ENCODE results near the gene MRPL50. TPM values are rescaled to one million over a fixed set of nuclear protein-coding genes. Genes with fewer than 3 reads are reported as not detected.

MRPL50 gene
- total RNA-seq, 2 experiments from 2014 or later = 16.3 to 16.7 TPM

DNA sequence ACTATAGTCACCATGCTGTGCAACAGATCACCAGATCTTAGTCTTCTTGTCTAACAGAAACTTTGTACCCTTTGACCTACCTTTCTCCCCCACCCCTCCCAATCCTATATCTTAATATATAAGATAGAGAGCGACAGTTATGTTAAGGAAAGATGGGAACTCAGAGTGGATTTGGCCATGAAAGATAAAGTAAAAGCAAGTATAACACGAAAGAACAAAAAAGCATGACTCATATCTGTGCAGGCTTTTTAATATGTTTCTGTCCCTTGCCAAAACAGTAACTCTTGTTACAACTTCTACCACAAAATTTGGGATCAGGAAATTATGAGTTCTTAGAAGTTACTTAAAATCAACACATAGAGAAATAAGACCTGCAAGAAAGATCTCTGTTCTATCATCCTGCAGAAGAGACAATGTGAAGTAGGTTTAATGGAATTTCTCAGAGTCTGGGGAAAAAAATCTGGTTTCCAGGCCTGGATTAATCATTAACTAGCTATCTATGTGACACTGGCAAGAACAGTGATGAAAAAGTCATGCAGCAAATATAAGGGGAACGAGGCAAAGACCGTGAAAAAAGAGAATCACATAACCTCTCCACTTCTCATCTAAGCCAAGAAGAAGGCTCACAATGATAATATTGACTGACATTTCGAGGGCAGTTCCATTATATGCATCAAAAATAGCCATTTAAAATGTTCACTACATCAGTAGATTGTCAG, 32.2 kb downstream of the MRPL50 start:
- DNase-seq = no peak
- Mint-ChIP-seq H3K4me3 (no peak overlapping the region), H3K27me3 (peaks cover 4% of the 10 kb centered on the region), H3K9me3 (no peaks in the 10 kb centered on the region), H3K4me1 (ENCODE audit: low read depth) (no peaks in the 10 kb centered on the region), H3K36me3 (ENCODE audit: low read depth) (no peaks in the 10 kb centered on the region), H3K27ac (no peak overlapping the region)
- intact Hi-C loops (cut with micrococcal nuclease) = no loop called here
- CTCF ChIA-PET = interaction anchor here (1.1 kb wide), 1 partner anchor 14 kb away, joined by 3 read pairs; no protein-coding TSS in a partner anchor
- no peak for ATAC-seq
- POLR2A ChIA-PET = no interaction called here
- no peak for TF ChIP-seq CTCF (IDR thresholded peaks at IDR 0.05)

DNA sequence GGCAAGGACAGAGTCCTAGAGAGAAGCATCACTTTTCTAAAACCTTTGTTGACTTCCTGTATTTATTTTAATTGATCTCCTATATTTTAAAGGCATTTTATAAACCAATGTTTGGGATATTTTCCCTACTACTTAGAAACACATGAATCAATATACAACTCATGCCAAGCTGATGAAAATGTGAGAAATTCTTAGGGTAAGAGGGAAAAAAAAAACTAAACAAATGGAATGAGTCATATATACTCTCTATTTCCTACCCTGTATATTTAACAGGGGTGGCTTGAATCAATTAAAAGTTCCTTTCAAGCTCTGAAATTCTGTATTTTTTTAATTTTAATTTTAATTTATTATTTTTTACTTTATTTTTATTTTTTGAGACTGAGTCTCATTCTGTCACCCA, 33.2 kb downstream of the MRPL50 start:
- Mint-ChIP-seq H3K27ac (no peak overlapping the region), H3K9me3 (no peaks in the 10 kb centered on the region), H3K4me3 (no peak overlapping the region), H3K36me3 (ENCODE audit: low read depth) (no peaks in the 10 kb centered on the region), H3K27me3 (peaks cover 4% of the 10 kb centered on the region), H3K4me1 (ENCODE audit: low read depth) (no peaks in the 10 kb centered on the region)
- ATAC-seq (no peak), DNase-seq (no peak)
- no peak for TF ChIP-seq CTCF (IDR thresholded peaks at IDR 0.05)
- ChIA-PET POLR2A (no interaction called here), CTCF (interaction anchor here (1.0 to 1.1 kb wide), 2 partner anchors 13 to 23 kb away, joined by 3 to 4 read pairs; no protein-coding TSS in a partner anchor)
- intact Hi-C loops (cut with micrococcal nuclease) = no loop called here

- no peak overlapping the region for H3K27ac Mint-ChIP-seq
- CTCF ChIA-PET = no interaction called here
- POLR2A ChIA-PET = no interaction called here
- no peaks in the 10 kb centered on the region for H3K9me3 Mint-ChIP-seq
- peaks cover 2% of the 10 kb centered on the region for H3K27me3 Mint-ChIP-seq
- intact Hi-C loops (cut with micrococcal nuclease) = no loop called here
- ATAC-seq = no peak
- H3K36me3 Mint-ChIP-seq (ENCODE audit: low read depth) = no peaks in the 10 kb centered on the region
- no peak overlapping the region for H3K4me3 Mint-ChIP-seq
- TF ChIP-seq CTCF (IDR thresholded peaks at IDR 0.05) = no peak
- no peak for DNase-seq
- H3K4me1 Mint-ChIP-seq (ENCODE audit: low read depth) = no peaks in the 10 kb centered on the region
These were observed 36.0 kb downstream of the MRPL50 start for GRCh38 chr9:101362450-101362849.

- ATAC-seq (no peak), DNase-seq (no peak)
- Mint-ChIP-seq H3K27me3 (no peaks in the 10 kb centered on the region), H3K4me3 (no peak overlapping the region), H3K9me3 (no peaks in the 10 kb centered on the region), H3K4me1 (ENCODE audit: low read depth) (no peaks in the 10 kb centered on the region), H3K36me3 (ENCODE audit: low read depth) (no peaks in the 10 kb centered on the region), H3K27ac (no peak overlapping the region)
- ChIA-PET CTCF (no interaction called here), POLR2A (no interaction called here)
- intact Hi-C loops (cut with micrococcal nuclease) = no loop called here
- TF ChIP-seq CTCF (IDR thresholded peaks at IDR 0.05) = no peak
These were observed 37.8 kb downstream of the MRPL50 start for GRCh38 chr9:101360647-101361046.

DNA sequence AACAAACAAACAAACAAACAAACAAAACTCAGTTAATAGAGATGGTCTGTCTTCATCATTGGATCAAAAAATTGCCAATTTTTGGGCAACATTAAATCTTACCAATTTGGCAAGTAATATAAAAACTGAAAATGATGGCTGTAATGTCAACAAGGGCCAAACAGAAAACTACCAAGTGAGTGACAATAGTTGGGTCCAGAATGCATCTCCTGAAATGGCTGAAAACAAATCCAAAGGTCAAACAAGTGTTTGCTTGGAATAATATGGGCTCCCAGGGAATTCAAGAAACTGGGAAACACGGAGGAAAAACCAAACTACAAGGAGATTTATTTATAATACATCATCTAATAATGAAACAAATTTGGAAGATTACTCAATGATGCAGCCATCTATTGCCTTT, 38.7 kb downstream of the MRPL50 start:
- H3K4me3 Mint-ChIP-seq = no peak overlapping the region
- H3K4me1 Mint-ChIP-seq (ENCODE audit: low read depth) = no peaks in the 10 kb centered on the region
- H3K27ac Mint-ChIP-seq = no peak overlapping the region
- no peak for TF ChIP-seq CTCF (IDR thresholded peaks at IDR 0.05)
- ATAC-seq (no peak), DNase-seq (no peak)
- ChIA-PET POLR2A (no interaction called here), CTCF (no interaction called here)
- intact Hi-C loops (cut with micrococcal nuclease) = no loop called here
- H3K9me3 Mint-ChIP-seq = no peaks in the 10 kb centered on the region
- H3K27me3 Mint-ChIP-seq = no peaks in the 10 kb centered on the region
- no peaks in the 10 kb centered on the region for H3K36me3 Mint-ChIP-seq (ENCODE audit: low read depth)

Measured in activated CD8-positive, alpha-beta T cell treated with anti-CD3 and anti-CD28 coated beads for 36 hours (primary cell).